Muscle layer of duodenum (tissue), 2 donors: Measurements from ENCODE around the gene SLIT1.

Experiments
- H3K27ac ChIP-seq: one replicate; pipeline ENCODE4 v1.7.0; 2013; ENCODE audit warnings: mild to moderate bottlenecking, low read length
- H3K27me3 ChIP-seq: one replicate; pipeline ENCODE4 v1.7.0; 2013; ENCODE audit warnings: low read depth, mild to moderate bottlenecking, control low read depth, low read length
- H3K36me3 ChIP-seq, 2 donors: one replicate each; pipeline ENCODE4 v1.7.0; 2013; ENCODE audit warnings: low read length in 2 of 2, control low read depth in 1 of 2, mild to moderate bottlenecking in 1 of 2; ENCODE audit not compliant: insufficient read depth in 2 of 2, control insufficient read depth in 1 of 2
- H3K4me1 ChIP-seq, 2 donors: one replicate each; pipeline ENCODE4 v1.7.0; 2013; ENCODE audit warnings: low read length in 2 of 2, mild to moderate bottlenecking in 2 of 2, control low read depth in 1 of 2, moderate library complexity in 1 of 2; ENCODE audit not compliant: insufficient read depth in 2 of 2, control insufficient read depth in 1 of 2
- H3K4me3 ChIP-seq, 2 donors: one replicate each; pipeline ENCODE4 v1.7.0; 2013; ENCODE audit warnings: low read length in 2 of 2, low read depth in 1 of 2, mild to moderate bottlenecking in 1 of 2
- H3K9me3 ChIP-seq, 2 donors: one replicate each; pipeline ENCODE4 v1.7.0; 2013; ENCODE audit warnings: low read length in 2 of 2, control low read depth in 1 of 2, mild to moderate bottlenecking in 1 of 2; ENCODE audit not compliant: control insufficient read depth in 1 of 2
- donor health status: healthy.

Gene SLIT1

DNA sequence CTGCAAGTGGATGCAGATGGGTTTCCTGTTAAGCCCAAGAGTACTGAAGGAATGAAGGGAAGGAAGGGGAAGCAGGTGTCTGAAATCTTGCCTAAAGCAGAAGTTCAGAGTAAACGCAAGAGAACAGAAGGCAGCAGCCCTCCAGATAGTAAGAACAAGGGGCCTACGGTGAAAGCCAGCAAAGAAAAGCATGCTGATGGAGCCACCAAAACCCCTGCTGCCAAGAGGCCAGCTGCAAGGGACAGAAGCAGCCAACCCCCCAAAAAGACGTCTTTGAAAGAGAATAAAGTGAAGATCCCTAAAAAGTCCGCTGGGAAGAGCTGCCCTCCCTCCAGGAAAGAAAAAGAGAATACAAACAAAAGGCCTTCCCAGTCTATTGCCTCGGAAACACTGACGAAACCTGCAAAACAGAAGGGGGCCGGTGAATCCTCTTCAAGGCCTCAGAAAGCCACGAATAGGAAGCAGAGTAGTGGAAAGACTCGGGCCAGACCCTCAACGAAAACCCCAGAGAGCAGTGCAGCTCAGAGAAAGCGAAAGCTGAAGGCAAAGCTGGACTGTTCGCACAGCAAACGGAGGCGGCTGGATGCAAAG, 201.1 kb downstream of the SLIT1 start:
- no peak overlapping the region for H3K4me3 ChIP-seq
- no peak overlapping the region for H3K27ac ChIP-seq

DNA sequence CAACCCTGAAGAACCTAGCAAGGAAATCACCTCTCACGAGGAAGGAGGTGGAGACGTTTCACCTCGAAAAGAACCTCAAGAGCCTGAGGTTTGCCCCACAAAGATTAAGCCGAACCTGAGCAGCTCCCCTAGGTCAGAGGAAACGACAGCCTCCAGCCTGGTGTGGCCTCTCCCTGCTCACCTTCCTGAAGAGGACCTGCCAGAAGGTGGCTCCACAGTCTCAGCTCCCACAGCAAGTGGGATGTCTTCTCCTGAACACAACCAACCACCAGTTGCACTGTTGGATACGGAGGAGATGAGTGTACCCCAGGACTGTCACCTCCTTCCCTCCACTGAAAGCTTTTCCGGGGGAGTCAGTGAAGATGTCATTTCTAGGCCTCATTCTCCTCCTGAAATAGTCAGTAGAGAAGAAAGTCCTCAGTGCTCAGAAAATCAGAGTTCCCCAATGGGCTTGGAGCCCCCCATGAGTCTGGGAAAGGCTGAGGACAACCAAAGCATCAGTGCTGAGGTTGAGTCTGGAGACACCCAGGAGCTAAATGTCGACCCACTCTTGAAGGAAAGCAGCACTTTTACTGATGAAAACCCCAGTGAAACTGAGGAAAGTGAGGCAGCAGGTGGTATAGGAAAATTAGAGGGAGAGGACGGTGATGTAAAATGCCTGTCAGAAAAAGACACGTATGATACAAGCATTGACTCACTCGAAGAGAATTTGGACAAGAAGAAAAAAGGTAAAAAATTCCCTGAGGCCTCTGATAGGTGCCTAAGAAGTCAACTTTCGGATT, 203.4 kb downstream of the SLIT1 start:
- no peak overlapping the region for H3K27ac ChIP-seq
- H3K4me1 ChIP-seq = no peaks in the 10 kb centered on the region
- no peaks in the 10 kb centered on the region for H3K9me3 ChIP-seq
- no peaks in the 10 kb centered on the region for H3K27me3 ChIP-seq
- no peak overlapping the region for H3K4me3 ChIP-seq
- H3K36me3 ChIP-seq = peaks cover 16 to 17% of the 10 kb centered on the region in 2 donors

More for the DNA sequence above, 201.1 kb downstream of the SLIT1 start:
- H3K36me3 ChIP-seq = peaks cover 16 to 17% of the 10 kb centered on the region in 2 donors
- H3K4me1 ChIP-seq = no peaks in the 10 kb centered on the region
- no peaks in the 10 kb centered on the region for H3K27me3 ChIP-seq
- H3K9me3 ChIP-seq = no peaks in the 10 kb centered on the region

DNA sequence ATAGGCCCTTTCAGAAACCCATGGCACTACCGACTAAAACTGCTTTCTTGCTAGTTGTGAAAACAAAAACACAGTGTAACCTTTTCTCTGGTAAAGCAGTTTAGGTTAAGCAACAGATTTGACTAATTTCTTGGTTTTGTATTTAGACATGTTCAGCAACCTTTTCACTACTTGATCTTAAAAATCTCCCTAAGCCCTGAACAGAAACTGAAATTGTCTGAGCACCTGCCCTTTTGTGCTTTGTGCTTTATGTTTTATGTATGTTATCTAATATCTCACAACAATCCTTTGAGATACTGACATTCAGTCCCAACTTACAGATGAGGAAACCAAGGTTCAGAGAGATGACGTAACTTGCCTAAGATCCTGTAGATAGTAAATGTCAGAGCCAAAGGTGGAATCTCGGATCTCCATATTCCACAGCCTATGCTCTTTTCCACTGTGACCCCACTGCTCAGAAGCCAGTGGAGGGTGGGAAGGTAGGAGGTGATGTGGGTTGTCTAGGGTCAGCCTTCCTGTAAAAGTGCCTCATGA, 207.1 kb downstream of the SLIT1 start:
- Histone ChIP-seq H3K4me3 (no peak overlapping the region), H3K27me3 (no peaks in the 10 kb centered on the region), H3K36me3 (peaks cover 16 to 17% of the 10 kb centered on the region in 2 donors), H3K9me3 (no peaks in the 10 kb centered on the region), H3K27ac (no peak overlapping the region), H3K4me1 (peaks cover 0 to 2% of the 10 kb centered on the region in 2 donors)

DNA sequence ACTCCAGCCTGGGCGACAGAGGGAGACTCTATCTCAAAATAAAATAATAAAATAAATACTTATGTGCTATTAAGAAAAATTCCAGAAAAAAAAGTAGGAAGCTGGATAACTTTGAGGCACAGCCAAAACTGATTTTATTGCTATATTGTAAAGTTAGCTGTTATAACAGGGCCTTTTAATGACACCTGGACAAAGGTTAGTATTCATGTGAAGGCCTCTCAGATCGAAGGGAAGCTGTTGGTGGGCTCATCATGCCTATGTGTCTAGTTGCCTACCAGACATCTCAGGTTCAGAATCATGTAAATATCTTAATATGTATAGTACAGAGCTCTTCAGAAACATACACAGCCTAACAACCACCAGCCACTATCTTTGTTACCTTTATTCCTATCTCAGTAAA, 210.6 kb downstream of the SLIT1 start:
- Histone ChIP-seq H3K27me3 (no peaks in the 10 kb centered on the region), H3K27ac (no peak overlapping the region), H3K4me3 (no peak overlapping the region), H3K9me3 (no peaks in the 10 kb centered on the region), H3K4me1 (peaks cover 0 to 7% of the 10 kb centered on the region in 2 donors), H3K36me3 (no peaks in the 10 kb centered on the region)

DNA sequence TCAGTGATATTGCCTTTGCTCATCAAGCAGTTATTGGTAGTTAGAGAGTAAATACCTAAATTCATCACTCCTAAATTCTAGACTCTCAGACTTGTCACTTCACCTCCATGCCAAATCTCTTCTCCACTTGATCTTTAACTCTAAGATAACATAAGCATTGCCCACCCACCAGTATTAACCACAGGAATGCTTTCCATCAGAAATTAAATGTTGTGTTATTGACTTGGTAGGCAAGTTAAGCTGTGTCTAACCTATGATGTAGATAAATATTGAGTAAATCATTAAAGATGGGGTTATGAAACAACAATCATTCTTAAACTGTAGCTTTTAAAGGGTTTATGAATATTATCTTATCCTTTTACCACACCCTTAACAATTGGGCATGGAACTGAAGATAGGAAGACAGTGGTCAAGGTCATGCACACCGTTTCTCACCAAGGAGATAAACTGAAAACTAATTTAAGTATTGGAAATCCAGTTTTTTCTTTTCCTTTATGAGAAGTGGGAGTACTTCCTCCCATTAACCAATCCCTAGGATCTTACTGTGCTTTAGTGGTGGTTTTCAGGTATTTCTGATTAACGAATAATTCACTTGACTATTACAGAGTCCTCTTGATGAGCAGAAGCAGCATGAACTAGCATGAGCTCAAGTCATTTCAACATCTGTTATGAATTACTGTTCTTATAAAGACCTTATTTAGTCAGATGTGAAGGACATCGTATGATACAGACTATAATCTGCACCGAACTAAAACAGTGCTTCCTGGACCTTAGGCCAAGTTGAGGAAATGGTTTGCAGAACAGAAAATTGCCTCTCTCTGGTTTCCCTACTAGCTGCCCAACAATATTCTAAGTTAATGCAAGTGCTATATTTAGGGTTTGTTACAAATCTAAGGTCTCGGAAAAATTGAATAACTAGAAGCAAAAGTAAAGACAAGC, 211.7 kb downstream of the SLIT1 start:
- Histone ChIP-seq H3K27me3 (no peaks in the 10 kb centered on the region), H3K27ac (no peak overlapping the region), H3K9me3 (no peaks in the 10 kb centered on the region), H3K36me3 (no peaks in the 10 kb centered on the region), H3K4me1 (peaks cover 0 to 7% of the 10 kb centered on the region in 2 donors), H3K4me3 (no peak overlapping the region)

DNA sequence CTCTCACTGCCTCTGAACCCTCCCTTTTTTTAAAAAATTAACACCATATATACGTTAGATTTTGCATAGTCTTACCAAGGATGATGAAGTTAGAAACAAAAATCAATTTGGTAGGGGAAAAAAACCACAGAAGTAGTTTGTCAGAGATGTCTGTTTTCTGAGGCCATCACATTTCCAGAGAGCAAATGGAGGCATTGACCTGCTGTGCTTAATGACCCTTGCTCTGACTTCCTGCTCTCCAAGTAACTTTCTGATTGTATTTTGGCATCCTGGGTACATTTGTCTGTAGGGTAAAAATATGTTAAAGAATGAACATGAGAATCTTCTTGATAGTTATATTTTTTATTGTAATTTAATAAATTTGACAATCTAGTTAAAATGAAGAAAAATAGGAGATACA, 213.5 kb downstream of the SLIT1 start:
- Histone ChIP-seq H3K27me3 (no peaks in the 10 kb centered on the region), H3K27ac (no peak overlapping the region), H3K36me3 (no peaks in the 10 kb centered on the region), H3K4me1 (peaks cover 0 to 7% of the 10 kb centered on the region in 2 donors), H3K9me3 (no peaks in the 10 kb centered on the region), H3K4me3 (no peak overlapping the region)

DNA sequence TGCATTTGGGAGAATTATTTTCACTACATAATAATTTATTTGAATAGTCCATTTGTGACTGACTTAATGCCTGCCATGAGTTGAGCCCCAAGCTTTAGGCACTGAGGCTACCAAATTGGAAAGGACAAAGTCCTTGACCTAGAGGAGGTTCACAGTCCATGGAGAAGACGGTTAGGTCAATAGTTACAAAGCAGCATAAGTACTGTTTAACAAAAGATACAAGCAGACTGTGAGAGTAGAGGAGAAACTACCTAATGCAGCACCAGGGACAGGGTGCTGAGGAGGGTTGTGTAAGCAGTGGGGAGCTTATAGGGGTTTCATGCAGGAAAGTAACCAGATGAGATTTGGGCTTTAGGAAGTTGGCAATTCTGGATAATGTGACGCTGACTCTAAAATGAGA, 214.4 kb downstream of the SLIT1 start:
- H3K4me1 ChIP-seq = peaks cover 0 to 7% of the 10 kb centered on the region in 2 donors
- H3K4me3 ChIP-seq = no peak overlapping the region
- H3K27ac ChIP-seq = no peak overlapping the region
- H3K36me3 ChIP-seq = no peaks in the 10 kb centered on the region
- no peaks in the 10 kb centered on the region for H3K27me3 ChIP-seq
- H3K9me3 ChIP-seq = no peaks in the 10 kb centered on the region

DNA sequence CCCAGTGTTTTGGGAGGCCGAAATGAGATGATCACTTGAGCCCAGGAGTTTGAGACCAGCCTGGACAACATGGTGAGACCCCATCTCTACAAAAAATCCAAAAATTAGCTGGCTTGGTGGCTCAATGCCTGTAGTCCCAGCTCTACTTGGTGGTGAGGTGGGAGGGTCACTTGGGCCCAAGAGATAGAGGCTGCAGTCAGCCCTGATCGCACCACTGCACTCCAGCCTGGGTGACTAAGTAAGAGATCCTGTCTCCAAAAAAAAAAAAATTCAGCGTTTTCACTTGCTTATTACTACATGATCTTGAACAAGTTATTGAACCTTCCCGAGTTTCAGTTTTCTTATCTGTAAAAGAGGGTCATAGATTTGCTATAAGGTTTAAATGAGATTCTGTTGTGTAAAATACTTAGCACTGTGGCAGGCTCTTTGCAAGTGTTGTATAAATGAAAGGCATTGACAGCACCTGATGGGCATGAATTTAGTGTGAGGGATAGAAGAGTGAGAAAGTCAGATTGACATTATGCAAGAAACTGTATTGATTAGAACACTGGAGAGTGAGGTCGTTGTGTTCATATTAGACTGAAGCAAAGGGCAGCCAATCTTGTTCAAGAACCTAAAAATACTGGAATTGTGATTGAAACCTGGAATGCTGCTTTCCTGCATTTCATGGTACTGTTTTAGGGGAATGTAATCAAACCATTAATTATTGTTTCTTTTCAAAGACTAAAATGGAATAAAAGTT, 216.9 kb downstream of the SLIT1 start:
- no peak overlapping the region for H3K4me3 ChIP-seq
- H3K36me3 ChIP-seq = no peaks in the 10 kb centered on the region
- no peak overlapping the region for H3K27ac ChIP-seq
- no peaks in the 10 kb centered on the region for H3K27me3 ChIP-seq
- peaks cover 0 to 7% of the 10 kb centered on the region in 2 donors for H3K4me1 ChIP-seq
- H3K9me3 ChIP-seq = no peaks in the 10 kb centered on the region

DNA sequence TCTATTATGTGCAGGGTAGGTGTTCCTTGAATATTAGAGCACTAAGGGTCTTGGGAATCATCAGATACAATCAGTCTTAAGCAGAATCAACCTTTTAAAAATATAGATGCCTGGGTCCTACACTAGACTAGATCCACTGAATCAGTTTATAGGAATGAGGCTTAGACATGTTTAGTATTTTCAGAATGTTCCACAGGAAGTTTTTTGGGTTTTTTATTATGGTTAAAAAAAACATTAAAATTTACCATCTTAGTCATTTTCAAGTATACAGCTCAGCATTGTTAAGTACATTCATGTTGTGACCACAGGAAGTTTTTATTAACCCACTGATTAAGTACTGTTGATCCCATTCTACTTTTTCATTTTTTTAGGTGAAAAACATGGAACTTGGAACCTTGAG, 217.9 kb downstream of the SLIT1 start:
- no peak overlapping the region for H3K27ac ChIP-seq
- no peaks in the 10 kb centered on the region for H3K4me1 ChIP-seq
- no peak overlapping the region for H3K4me3 ChIP-seq
- H3K36me3 ChIP-seq = no peaks in the 10 kb centered on the region
- no peaks in the 10 kb centered on the region for H3K9me3 ChIP-seq
- no peaks in the 10 kb centered on the region for H3K27me3 ChIP-seq

DNA sequence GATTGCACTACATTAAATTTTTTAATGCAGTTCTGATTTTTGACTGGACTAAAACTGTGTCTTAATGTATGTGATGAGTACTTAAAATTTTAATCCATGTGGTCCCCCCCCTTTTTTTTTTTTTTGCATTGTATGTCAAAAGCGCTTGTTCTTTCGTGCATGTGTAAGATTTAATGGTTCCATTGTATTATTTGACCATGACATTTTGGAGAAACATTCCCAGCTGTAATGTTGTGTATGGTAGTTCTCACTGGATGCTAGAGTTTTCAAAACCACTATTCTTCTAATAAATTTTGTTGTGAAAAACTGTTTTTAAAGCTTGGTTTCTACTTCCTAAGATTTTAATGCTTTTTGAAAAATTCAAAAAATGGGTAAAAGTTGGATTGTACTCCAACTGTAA, 221.6 kb downstream of the SLIT1 start:
- H3K9me3 ChIP-seq = no peaks in the 10 kb centered on the region
- H3K4me1 ChIP-seq = no peaks in the 10 kb centered on the region
- no peak overlapping the region for H3K27ac ChIP-seq
- no peaks in the 10 kb centered on the region for H3K36me3 ChIP-seq
- H3K4me3 ChIP-seq = no peak overlapping the region
- no peaks in the 10 kb centered on the region for H3K27me3 ChIP-seq
